ENCODE measurements around the gene RYR3.

Gene RYR3

GRCh38 chr15:33662014-33662413 lies 351.2 kb downstream of the RYR3 start:
- no peak for DNase-seq

DNA sequence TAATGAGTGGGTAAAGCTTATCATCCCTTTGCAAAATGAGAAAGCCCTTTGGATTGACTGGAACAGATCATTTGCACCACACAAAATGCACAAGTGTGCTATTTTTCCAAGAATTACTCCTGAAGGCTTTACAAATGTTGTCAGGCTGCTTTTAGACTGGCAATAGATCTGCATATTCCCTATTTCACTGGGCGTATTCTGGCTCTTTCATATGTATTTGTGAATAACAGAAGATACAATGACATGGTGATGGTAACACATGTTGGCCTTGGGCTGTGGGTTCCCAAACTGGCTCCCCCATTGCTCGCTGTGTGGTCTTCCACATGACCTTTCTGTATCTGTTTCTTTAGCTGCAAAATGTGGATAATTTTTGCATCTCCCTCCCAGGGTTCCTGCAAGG lies 354.2 kb downstream of the RYR3 start:
- DNase-seq: no peak

GRCh38 chr15:33670567-33670966 lies 359.8 kb downstream of the RYR3 start:
- no peak for DNase-seq

GRCh38 chr15:33671456-33671855 lies 360.7 kb downstream of the RYR3 start:
- no peak for DNase-seq

- DNase-seq: no peak
Measured at GRCh38 chr15:33675246-33675645, 364.5 kb downstream of the RYR3 start.

DNA sequence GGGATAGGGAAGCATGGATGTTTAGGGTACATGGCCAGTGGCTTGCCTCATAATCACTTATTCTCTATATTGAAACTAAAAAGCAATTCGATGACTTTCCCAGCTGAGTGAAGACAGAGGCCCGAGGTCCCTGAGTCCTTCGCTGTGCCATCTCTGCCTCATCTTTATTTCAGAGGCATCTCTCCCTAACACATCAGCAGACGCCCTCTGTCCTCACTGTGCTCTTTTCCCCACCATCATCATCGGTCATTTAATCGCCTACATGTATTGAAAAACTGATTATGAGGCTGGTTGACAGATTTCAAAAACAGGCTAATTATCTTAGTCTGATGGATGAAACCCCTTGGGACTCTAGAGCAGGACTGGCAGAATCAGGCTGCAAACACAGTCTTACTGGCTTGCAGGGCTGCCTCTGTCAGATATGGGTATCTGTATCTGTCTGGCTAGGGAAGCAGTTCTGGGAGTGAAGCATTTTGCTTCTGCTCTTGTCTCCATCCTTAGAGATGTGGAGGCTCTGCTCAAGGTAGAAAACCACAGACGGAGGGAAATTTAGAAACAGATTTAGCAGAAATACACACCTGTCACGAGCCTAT lies 366.6 kb downstream of the RYR3 start:
- no peak for DNase-seq

GRCh38 chr15:33678176-33678575 lies 367.4 kb downstream of the RYR3 start:
- DNase-seq: no peak

GRCh38 chr15:33678602-33679001 lies 367.8 kb downstream of the RYR3 start:
- no peak for DNase-seq

DNA sequence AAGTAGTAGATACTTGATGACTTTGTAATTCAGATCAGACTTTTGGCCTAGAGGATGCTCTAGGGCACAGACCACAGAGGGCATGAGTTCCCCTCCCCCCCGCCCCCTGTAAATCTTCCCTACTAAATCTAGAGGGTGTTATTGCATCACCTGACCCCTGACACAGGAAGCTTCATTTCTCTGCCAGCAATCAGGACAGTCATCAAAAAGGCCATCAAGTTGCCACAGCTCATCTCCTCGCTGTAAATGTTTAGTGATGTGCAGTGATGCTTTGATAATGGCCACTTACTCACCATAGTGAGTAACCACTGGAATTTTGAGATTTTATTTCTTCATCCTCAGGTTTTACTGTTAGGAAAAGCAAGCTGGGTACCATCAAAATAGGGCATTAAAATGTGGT lies 368.3 kb downstream of the RYR3 start:
- no peak for DNase-seq

GRCh38 chr15:33680336-33680735 lies 369.6 kb downstream of the RYR3 start:
- DNase-seq: no peak

GRCh38 chr15:33693166-33693800 lies 382.5 kb downstream of the RYR3 start:
- no peak for DNase-seq

DNA sequence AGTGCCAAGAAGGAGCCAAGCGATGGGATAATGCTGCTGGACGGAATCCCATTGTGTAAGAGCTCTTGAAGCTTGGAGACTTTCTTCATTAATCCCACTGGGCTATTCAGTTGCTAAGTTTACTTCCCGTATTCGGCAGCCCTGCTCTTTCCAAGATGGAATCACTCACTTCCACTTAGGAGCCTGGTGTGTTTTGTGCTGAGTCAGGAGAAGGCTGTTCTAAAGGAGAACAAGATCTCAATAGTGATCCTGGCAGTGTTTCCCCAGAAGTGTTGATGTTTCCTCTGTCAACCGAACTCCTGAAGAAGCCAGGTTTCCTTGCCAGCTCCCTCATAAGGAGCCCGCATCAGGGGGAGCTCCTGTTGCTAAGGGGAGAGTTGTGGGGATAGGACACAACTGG lies 387.4 kb downstream of the RYR3 start:
- no peak for DNase-seq

DNA sequence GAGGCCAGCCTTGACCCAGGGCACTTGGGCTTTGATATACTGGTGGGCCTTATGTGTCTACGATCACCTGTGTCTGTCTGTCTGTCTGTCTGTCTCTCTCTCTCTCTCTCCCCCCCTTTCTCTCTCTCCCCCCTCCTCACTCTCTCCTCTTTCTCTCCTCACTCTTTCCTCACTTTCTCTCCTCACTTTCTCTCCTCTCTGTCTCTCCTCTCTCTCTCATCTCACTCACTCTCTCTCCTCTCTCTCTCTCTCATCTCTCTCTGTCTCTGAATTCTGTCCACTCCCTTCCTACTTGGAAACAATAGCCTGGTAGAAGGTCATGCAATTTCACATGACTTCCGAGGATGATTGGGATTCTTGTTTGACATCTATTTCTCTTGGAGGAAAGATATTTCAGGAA lies 388.4 kb downstream of the RYR3 start:
- no peak for DNase-seq

DNA sequence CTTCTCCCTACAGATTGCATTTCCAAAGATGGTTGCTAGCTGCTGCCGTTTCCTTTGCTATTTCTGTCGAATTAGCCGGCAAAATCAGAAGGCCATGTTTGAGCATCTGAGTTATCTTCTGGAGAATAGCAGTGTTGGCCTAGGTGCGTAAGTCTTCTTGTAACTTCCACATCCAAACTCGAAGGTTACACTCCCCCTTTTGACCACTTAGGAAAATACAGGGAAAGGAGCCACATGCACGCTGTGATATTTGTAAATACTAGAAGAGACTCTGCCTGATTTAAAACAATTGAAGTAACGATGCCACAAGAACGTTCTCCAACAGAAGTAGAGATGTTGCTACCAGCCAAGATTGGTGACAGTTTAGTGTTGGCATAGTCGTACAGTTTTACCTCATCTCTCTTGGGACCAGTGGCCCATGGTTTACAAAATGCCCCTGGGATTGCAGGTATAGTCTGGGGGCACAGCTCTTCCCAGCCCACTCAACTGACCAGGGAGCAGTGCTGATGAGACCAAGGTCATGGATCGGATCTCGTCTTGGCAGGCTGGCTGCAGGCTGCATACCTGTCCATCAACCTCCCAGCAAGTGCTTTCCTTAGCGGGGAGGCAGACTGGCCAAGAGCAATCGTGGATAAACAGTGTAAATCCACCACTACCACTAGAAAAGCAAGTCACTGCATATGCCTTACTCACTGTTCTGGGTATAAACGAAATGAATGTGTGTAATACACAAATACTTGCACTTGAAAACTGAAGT lies 389.1 kb downstream of the RYR3 start:
- DNase-seq: no peak

DNA sequence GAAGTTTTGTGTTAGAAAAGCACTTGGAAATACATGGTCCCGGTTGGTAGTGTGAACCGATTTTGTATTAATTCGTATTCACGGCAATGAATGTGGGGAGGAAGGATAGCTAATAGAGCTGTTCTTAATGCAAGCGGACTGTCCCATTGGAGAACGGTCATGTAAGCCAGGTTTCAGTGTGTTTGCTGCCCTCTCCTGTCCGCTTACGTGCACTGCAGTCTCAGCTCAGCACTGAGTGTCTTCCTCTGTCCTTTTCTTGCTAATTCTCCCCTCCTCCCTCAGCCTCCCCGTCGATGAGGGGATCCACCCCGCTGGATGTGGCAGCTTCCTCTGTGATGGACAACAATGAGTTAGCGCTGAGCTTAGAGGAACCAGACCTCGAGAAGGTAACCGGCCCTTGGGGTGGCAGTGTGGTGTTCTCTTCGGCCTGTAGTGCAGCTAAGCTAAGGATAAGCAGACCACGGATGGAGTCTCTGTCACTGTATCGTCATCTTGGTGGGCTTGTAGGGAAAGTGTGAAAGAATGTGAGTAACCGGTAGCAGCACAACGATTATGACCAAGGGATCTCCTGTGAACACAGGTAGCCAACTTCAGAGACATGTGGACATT lies 390.0 kb downstream of the RYR3 start:
- peak; percentile 14 for DNase-seq

DNA sequence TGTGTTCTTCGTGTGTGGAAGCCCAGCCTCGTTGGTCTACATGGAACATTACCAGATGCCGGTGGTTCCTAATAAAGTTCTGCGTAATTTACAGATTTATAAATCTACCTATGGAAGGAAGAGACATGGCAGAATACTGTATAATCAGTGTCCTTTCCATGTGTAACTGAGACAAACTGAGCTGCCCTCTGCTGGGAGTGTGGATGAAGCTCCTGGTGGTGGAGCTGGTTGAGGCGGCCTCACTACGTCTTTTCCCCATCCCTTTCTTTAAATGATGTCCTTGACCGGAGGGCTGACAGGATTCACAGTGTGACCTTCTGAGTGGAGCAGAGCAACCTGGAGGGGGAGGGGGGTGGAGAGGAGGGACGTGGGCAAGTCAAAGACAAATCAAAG lies 390.5 kb downstream of the RYR3 start:
- no peak for DNase-seq

DNA sequence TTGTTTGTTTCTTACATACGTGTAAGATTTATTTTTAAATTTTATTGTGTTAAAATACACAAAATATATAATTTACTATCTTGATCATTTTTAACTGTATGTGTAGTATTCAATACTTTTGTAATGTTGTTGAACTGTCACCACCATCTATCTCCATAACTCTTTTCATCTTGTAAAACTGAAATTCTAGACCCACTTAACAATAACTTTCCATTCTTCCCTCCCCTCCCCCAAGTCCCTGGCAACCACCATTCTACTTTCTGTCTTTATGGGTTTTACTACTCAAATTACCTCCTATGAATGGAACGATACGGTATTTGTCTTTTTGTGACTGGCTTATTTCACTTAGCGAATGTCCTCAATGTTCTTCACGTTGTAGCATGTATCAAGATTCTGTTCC lies 395.4 kb downstream of the RYR3 start:
- DNase-seq: no peak

DNA sequence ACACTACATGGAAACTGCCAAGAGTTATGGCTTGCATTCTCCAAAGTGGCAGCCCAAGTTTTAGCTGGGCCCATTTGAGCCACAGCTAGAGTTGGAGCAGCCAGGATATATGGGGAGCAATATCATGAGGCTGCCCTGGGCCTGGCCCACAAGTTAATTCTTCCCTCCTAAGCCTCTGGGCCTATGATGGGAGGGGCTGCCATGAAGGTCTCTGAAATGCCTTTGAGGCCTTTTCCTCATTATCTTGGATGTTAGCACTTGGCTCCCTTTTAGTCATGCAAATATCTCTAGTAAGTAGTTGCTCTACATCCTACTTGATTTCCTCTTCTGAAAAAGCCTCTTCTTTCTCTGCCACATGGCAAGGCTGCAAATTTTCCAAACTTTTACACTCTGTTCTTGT lies 400.0 kb downstream of the RYR3 start:
- no peak for DNase-seq

DNA sequence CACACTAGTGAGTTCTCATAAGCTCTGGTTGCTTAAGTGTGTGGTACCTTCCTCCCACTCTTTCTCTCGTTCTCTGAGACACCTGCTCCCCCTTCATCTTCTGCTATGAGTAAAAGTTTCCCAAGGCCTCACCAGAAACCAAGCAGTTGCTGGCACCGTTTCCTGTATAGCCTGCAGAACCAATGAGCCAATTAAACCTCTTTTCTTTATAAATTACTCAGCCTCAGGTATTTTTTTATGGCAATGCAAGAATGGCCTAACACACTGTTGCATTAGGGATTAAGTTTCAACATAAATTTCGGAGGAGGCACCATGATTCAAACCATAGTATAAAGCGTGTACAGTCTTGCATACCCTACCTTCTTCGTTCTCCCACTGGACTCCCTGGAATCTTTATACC lies 405.3 kb downstream of the RYR3 start:
- DNase-seq: no peak

- DNase-seq: no peak
Measured at GRCh38 chr15:33720952-33721351, 410.2 kb downstream of the RYR3 start.

- DNase-seq: no peak
Measured at GRCh38 chr15:33722005-33722672, 411.4 kb downstream of the RYR3 start.

DNA sequence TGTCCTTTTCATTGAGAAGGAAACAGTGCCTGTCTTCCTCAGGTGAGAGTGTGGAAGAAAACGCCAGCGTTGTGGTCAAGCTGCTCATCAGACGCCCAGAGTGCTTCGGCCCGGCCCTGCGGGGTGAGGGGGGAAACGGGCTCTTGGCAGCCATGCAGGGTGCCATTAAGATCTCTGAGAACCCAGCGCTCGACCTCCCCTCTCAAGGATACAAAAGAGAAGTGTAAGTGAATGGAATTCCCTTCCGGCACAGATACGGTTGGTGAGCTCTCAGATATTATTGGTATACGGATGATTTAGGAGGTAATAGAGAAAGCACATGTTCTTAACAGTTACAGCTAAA lies 411.9 kb downstream of the RYR3 start:
- no peak for DNase-seq

GRCh38 chr15:33724321-33725036 lies 413.7 kb downstream of the RYR3 start:
- DNase-seq: no peak
